Tibial artery (tissue), 4 donors: ENCODE measurements around the gene KCP.
A peak's percentile ranks its signal among the peaks of the same experiment; 100 is the strongest.

Experiments used
- DNase-seq, 2 donors: peaks; one replicate each; pipeline ENCODE4 v3.0.0-alpha.2; 2019
- H3K27ac ChIP-seq, 2 donors: fragments of 200-600 bp; sonication (generic) in 1 of 2; 1 replicate in 1 of 2; 2 replicates in 1 of 2; pipeline ENCODE4 v1.5.1; 2018 to 2019; ENCODE audit warnings: mild to moderate bottlenecking in 1 of 2
- H3K27me3 ChIP-seq, 2 donors: fragments of 200-600 bp; sonication (generic) in 1 of 2; one replicate each; pipeline versions ENCODE4 v1.5.1 to v1.6.0; 2016 to 2019
- H3K36me3 ChIP-seq, 3 donors: fragments of 200-600 bp; sonication (generic) in 2 of 3; one replicate each; pipeline ENCODE4 v1.5.1; 2016 to 2019; ENCODE audit warnings: mild to moderate bottlenecking in 2 of 3
- H3K4me1 ChIP-seq, 4 donors: fragments of 200-600 bp; sonication (generic) in 2 of 4; 1 replicate in 3 of 4; 2 replicates in 1 of 4; pipeline ENCODE4 v1.5.1; 2016 to 2019
- H3K4me3 ChIP-seq, 2 donors: fragments of 200-600 bp; sonication (generic) in 1 of 2; 1 replicate in 1 of 2; 2 replicates in 1 of 2; pipeline ENCODE4 v1.5.1; 2018 to 2019; ENCODE audit warnings: mild to moderate bottlenecking in 2 of 2
- H3K9me3 ChIP-seq, 3 donors: fragments of 200-600 bp; sonication (generic) in 1 of 3; one replicate each; pipeline ENCODE4 v1.5.1; 2016 to 2019
- intact Hi-C: fragments of 100-400 bp; cut with DNase I; formaldehyde crosslinking; loops from one replicate; pipeline ENCODE4 v1.15.0; 2023; ENCODE audit warnings: low total_unique reads
- TF ChIP-seq, protein P1 (sequence below), 2 experiments: fragments of 200-600 bp in 1 of 2; fragments of 450-650 bp in 1 of 2; IDR thresholded peaks; one replicate each; pipeline ENCODE4 v1.5.1; 2017 to 2019; ENCODE audit warnings: antibody characterized with exemption in 2 of 2, mild to moderate bottlenecking in 1 of 2, moderate library complexity in 1 of 2

Gene KCP

DNA sequence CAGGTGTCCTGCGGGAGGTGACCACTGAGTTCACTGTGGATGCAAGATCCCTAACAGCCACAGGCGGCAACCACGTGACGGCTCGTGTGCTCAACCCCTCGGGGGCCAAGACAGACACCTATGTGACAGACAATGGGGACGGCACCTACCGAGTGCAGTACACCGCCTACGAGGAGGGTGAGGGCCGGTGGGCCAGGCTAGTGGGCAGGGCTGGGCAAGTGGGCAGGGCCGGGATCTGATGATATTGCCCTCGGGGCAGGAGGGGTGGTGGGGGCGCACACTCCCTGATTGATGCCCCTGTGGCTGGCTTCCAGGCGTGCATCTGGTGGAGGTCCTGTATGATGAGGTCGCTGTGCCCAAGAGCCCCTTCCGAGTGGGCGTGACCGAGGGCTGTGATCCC, 64.5 kb downstream of the KCP start:
- no peak for DNase-seq
- Histone ChIP-seq H3K4me3 (no peak overlapping the region), H3K27me3 (no peaks in the 10 kb centered on the region), H3K9me3 (no peaks in the 10 kb centered on the region), H3K27ac (no peak overlapping the region), H3K36me3 (peaks cover 43 to 96% (median 92%) of the 10 kb centered on the region in 3 donors), H3K4me1 (peaks cover 0 to 4% (median 0%) of the 10 kb centered on the region in 4 donors)
- TF ChIP-seq, protein P1, sequence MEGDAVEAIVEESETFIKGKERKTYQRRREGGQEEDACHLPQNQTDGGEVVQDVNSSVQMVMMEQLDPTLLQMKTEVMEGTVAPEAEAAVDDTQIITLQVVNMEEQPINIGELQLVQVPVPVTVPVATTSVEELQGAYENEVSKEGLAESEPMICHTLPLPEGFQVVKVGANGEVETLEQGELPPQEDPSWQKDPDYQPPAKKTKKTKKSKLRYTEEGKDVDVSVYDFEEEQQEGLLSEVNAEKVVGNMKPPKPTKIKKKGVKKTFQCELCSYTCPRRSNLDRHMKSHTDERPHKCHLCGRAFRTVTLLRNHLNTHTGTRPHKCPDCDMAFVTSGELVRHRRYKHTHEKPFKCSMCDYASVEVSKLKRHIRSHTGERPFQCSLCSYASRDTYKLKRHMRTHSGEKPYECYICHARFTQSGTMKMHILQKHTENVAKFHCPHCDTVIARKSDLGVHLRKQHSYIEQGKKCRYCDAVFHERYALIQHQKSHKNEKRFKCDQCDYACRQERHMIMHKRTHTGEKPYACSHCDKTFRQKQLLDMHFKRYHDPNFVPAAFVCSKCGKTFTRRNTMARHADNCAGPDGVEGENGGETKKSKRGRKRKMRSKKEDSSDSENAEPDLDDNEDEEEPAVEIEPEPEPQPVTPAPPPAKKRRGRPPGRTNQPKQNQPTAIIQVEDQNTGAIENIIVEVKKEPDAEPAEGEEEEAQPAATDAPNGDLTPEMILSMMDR (IDR thresholded peaks at IDR 0.05) = no peak
- intact Hi-C loops = no loop called here

DNA sequence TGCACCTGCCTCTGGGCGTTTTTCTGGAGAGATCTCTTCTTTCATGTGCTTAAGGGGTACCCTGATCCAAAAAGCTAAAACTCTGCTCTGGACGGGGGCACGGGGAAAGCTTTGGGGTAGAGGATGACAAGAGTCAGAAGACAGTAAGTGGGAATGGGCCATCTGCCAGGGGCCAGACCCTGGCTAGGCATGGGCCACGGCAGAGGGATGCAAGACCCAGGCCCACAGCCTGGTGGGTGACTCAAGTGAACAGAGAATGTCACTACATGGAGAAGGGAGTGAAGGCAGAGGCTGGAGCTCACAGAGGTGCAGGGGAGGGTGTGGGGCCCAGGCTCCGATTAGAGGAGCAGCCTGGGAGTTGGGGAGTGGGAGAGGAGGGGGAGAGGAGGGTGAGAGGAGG, 65.0 kb downstream of the KCP start:
- intact Hi-C loops = no loop called here
- Histone ChIP-seq H3K4me1 (peaks cover 0 to 4% (median 0%) of the 10 kb centered on the region in 4 donors), H3K27me3 (no peaks in the 10 kb centered on the region), H3K9me3 (no peaks in the 10 kb centered on the region), H3K27ac (no peak overlapping the region), H3K36me3 (peaks cover 38 to 96% (median 92%) of the 10 kb centered on the region in 3 donors), H3K4me3 (no peak overlapping the region)
- DNase-seq = no peak
- TF ChIP-seq, protein P1 (IDR thresholded peaks at IDR 0.05) = no peak

DNA sequence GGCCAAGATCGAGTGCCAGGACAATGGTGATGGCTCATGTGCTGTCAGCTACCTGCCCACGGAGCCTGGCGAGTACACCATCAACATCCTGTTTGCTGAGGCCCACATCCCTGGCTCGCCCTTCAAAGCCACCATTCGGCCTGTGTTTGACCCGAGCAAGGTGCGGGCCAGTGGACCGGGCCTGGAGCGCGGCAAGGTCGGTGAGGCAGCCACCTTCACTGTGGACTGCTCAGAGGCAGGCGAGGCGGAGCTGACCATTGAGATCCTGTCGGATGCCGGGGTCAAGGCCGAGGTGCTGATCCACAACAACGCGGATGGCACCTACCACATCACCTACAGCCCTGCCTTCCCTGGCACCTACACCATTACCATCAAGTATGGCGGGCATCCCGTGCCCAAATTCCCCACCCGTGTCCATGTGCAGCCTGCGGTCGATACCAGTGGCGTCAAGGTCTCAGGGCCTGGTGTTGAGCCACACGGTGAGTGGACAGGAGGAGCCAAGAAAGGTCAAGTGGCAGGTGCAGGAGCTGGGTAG, 65.7 kb downstream of the KCP start:
- intact Hi-C loops = no loop called here
- DNase-seq = no peak
- H3K36me3 ChIP-seq = peaks cover 31 to 94% (median 92%) of the 10 kb centered on the region in 3 donors
- TF ChIP-seq, protein P1 (IDR thresholded peaks at IDR 0.05) = no peak
- no peak overlapping the region for H3K4me3 ChIP-seq
- no peaks in the 10 kb centered on the region for H3K9me3 ChIP-seq
- H3K27me3 ChIP-seq = no peaks in the 10 kb centered on the region
- H3K27ac ChIP-seq = no peak overlapping the region
- H3K4me1 ChIP-seq = peaks cover 0 to 4% (median 0%) of the 10 kb centered on the region in 4 donors

DNA sequence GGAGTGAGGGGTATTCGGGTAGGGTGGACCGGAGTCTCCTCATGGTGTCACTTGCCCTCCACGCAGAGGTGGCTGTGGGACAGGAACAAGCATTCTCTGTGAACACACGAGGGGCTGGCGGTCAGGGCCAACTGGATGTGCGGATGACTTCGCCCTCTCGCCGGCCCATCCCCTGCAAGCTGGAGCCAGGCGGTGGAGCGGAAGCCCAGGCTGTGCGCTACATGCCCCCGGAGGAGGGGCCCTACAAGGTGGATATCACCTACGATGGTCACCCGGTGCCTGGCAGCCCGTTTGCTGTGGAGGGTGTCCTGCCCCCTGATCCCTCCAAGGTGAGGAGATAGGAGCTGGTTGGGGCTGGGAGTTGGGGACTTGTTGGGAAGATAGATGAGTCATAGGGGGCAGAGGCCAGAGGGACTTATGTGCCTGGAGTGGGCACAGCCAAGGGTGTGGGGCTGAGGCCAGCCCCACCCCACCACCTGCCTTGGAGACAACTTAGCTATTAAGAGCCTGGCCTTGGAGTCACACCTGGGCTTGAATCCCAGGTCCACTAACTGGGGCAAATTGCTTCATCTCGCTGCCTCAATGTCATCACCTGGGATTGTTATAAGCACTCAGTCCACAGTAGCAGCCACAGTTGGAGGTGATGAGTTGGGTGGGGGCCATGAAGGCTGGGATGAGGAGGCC, 66.4 kb downstream of the KCP start:
- H3K27me3 ChIP-seq = no peaks in the 10 kb centered on the region
- H3K27ac ChIP-seq = no peak overlapping the region
- intact Hi-C loops = no loop called here
- TF ChIP-seq, protein P1 (IDR thresholded peaks at IDR 0.05) = no peak
- no peak overlapping the region for H3K4me3 ChIP-seq
- H3K36me3 ChIP-seq = peaks cover 29 to 94% (median 92%) of the 10 kb centered on the region in 3 donors
- no peak for DNase-seq
- no peaks in the 10 kb centered on the region for H3K9me3 ChIP-seq
- peaks cover 0 to 4% (median 0%) of the 10 kb centered on the region in 4 donors for H3K4me1 ChIP-seq

DNA sequence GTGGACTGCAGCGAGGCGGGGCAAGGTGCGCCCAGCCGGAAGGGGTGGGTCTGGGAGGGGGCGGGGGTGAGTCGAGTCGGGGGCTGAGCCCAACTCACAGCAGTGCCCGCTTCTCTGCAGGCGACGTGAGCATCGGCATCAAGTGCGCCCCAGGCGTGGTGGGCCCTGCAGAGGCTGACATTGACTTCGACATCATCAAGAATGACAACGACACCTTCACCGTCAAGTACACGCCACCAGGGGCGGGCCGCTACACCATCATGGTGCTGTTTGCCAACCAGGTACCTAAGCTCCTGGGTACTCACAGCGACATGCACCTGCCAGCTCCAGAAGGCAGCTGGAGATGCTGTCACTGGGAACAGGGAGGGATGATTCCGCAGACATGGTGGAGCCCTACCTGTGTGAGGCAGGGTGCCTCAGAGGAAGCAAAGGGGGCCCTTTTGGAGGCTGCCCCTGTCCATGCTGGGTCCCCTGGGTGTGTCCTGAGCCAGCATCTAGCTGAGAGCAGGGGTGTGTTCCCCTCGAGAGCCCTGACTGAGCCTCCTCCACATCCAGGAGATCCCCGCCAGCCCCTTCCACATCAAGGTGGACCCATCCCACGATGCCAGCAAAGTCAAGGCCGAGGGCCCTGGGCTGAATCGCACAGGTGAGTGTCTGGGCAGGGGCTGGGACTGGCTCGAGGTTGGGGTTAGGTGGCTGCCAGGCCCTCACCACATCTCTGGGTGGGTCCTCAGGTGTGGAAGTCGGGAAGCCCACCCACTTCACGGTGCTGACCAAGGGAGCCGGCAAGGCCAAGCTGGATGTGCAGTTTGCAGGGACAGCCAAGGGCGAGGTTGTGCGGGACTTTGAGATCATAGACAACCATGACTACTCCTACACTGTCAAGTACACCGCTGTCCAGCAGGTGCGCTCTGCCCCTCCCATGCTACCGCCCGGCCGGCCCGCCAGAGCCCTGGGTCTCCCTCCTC, 67.6 kb downstream of the KCP start:
- no peaks in the 10 kb centered on the region for H3K9me3 ChIP-seq
- no peaks in the 10 kb centered on the region for H3K27me3 ChIP-seq
- DNase-seq = no peak
- peak overlapping the region in 1 of 2 donors; percentile 47 for H3K27ac ChIP-seq
- TF ChIP-seq, protein P1 (IDR thresholded peaks at IDR 0.05) = no peak
- H3K4me3 ChIP-seq = no peak overlapping the region
- peaks cover 0 to 4% (median 0%) of the 10 kb centered on the region in 4 donors for H3K4me1 ChIP-seq
- intact Hi-C loops = no loop called here
- H3K36me3 ChIP-seq = peaks cover 32 to 94% (median 92%) of the 10 kb centered on the region in 3 donors
